Duodenal mucosa (tissue), 2 donors: ENCODE data around the gene PRPS1L1.

ENCODE experiments used
- H3K27ac ChIP-seq: one replicate; pipeline ENCODE4 v1.7.0; 2013; ENCODE audit warnings: low read depth, low read length
- H3K27me3 ChIP-seq, 2 donors: one replicate each; pipeline ENCODE4 v1.7.0; 2013; ENCODE audit warnings: low read length in 2 of 2, control low read depth in 1 of 2; ENCODE audit not compliant: insufficient read depth in 2 of 2, control insufficient read depth in 1 of 2
- H3K36me3 ChIP-seq, 2 donors: one replicate each; pipeline ENCODE4 v1.7.0; 2013; ENCODE audit warnings: low read length in 2 of 2, control low read depth in 1 of 2; ENCODE audit not compliant: insufficient read depth in 2 of 2, control insufficient read depth in 1 of 2
- H3K4me1 ChIP-seq, 2 donors: one replicate each; pipeline ENCODE4 v1.7.0; 2013; ENCODE audit warnings: low read length in 2 of 2, control low read depth in 1 of 2; ENCODE audit not compliant: insufficient read depth in 2 of 2, control insufficient read depth in 1 of 2
- H3K4me3 ChIP-seq, 2 donors: one replicate each; pipeline ENCODE4 v1.7.0; 2013; ENCODE audit warnings: low read length in 2 of 2, low read depth in 1 of 2
- H3K9ac ChIP-seq, 2 donors: one replicate each; pipeline ENCODE4 v1.7.0; 2013; ENCODE audit warnings: low read length in 2 of 2, low read depth in 1 of 2
- H3K9me3 ChIP-seq, 2 donors: one replicate each; pipeline ENCODE4 v1.7.0; 2013; ENCODE audit warnings: low read length in 2 of 2, control low read depth in 1 of 2; ENCODE audit not compliant: control insufficient read depth in 1 of 2

The PRPS1L1 gene

GRCh38 chr7:17990761-17991160 lies 36.9 kb downstream of the PRPS1L1 start:
- Histone ChIP-seq H3K4me3 (no peak overlapping the region), H3K36me3 (no peaks in the 10 kb centered on the region), H3K9ac (no peak overlapping the region), H3K27ac (no peak overlapping the region), H3K9me3 (no peaks in the 10 kb centered on the region), H3K27me3 (no peaks in the 10 kb centered on the region), H3K4me1 (peaks cover 0 to 7% of the 10 kb centered on the region in 2 donors)

GRCh38 chr7:17989546-17989945 lies 38.1 kb downstream of the PRPS1L1 start:
- H3K27me3 ChIP-seq = no peaks in the 10 kb centered on the region
- no peaks in the 10 kb centered on the region for H3K36me3 ChIP-seq
- H3K9ac ChIP-seq = no peak overlapping the region
- no peak overlapping the region for H3K4me3 ChIP-seq
- no peaks in the 10 kb centered on the region for H3K9me3 ChIP-seq
- no peak overlapping the region for H3K27ac ChIP-seq
- H3K4me1 ChIP-seq = peaks cover 0 to 7% of the 10 kb centered on the region in 2 donors

GRCh38 chr7:17988858-17989257 lies 38.8 kb downstream of the PRPS1L1 start:
- H3K36me3 ChIP-seq = no peaks in the 10 kb centered on the region
- no peak overlapping the region for H3K4me3 ChIP-seq
- H3K9ac ChIP-seq = no peak overlapping the region
- no peaks in the 10 kb centered on the region for H3K27me3 ChIP-seq
- H3K27ac ChIP-seq = no peak overlapping the region
- peaks cover 0 to 7% of the 10 kb centered on the region in 2 donors for H3K4me1 ChIP-seq
- no peaks in the 10 kb centered on the region for H3K9me3 ChIP-seq

DNA sequence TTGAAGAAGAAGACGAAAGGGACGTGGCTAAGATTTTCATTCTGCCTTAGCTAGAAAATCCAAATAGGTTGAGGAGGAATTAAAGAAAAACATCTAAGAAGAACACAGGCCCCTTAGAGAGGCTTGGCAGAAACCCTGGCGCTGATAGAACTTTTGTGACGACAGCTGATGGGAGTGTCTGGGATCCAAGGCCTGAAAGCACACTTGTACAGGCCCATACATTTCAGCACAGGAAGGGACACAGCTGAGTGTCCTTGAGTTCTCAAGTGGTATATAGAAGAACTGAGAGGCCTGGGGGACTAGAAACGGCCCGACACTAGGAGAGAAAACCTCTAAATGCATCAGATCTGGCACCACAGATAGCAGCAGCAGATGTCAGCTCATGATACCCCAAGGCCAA lies 39.5 kb downstream of the PRPS1L1 start:
- Histone ChIP-seq H3K36me3 (no peaks in the 10 kb centered on the region), H3K4me3 (no peak overlapping the region), H3K27ac (no peak overlapping the region)

GRCh38 chr7:17986851-17987250 lies 40.8 kb downstream of the PRPS1L1 start:
- Histone ChIP-seq H3K27ac (no peak overlapping the region), H3K36me3 (no peaks in the 10 kb centered on the region), H3K27me3 (no peaks in the 10 kb centered on the region), H3K9ac (no peak overlapping the region), H3K4me1 (peaks cover 0 to 7% of the 10 kb centered on the region in 2 donors), H3K9me3 (no peaks in the 10 kb centered on the region), H3K4me3 (no peak overlapping the region)

More for the DNA sequence above, 39.5 kb downstream of the PRPS1L1 start:
- no peaks in the 10 kb centered on the region for H3K27me3 ChIP-seq
- peaks cover 0 to 7% of the 10 kb centered on the region in 2 donors for H3K4me1 ChIP-seq
- no peak overlapping the region for H3K9ac ChIP-seq
- H3K9me3 ChIP-seq = no peaks in the 10 kb centered on the region

DNA sequence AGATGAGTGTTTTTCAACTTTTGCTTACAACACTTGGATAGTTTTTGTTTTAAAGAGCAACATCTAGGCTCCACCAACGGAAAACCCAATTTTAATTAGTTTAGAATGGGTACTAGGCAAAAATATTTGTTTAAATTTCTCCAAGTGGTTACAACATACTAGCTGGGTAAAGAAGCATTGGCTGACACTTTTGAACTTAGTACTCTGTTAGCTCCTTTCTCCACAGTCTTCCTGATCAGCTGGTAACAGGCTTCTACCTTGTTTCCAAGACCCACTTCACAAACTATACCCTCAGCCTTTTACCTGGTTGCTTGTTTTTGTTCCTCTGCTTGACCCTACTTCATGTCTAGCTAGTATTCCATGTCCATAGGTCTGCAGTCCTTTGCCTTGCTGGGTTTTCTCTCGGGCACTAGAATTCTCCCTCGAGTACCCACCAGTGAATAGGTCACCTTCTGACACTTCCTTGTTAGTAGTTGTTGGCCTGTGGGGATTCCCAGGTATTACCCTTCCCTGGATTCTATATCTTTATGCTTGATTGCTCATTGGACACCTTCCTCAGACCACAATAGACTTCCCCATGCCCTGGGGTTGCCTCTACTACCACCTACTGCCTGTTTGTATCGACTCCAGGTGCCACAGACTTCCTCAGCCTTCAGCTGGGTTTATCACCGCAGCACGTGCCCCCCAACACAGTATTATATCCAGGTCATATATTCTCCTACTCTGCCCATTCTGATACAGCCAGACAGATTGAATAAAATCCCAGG lies 42.0 kb downstream of the PRPS1L1 start:
- Histone ChIP-seq H3K9me3 (no peaks in the 10 kb centered on the region), H3K9ac (no peak overlapping the region), H3K4me3 (no peak overlapping the region), H3K27ac (no peak overlapping the region), H3K27me3 (no peaks in the 10 kb centered on the region), H3K4me1 (peaks cover 0 to 7% of the 10 kb centered on the region in 2 donors), H3K36me3 (no peaks in the 10 kb centered on the region)

DNA sequence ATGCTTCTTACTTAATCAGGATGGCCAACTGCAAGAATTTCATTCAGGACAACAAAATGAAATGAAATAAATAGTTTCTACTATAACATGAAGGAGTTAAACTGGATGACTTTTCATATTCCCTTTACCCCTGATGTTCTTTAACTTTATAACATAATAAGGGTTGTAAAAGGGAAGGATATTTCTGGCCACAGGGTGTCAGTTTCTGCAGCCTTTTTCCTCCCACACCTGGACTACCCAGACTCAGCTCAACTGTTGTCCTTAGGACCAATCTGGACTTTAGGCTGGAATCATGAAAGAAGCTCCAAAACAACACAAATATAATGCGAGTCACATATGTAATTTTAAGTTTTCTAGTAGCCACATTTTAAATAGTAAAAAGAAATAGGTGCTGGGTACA lies 43.4 kb downstream of the PRPS1L1 start:
- H3K9me3 ChIP-seq = no peaks in the 10 kb centered on the region
- H3K4me3 ChIP-seq = no peak overlapping the region
- peaks cover 0 to 7% of the 10 kb centered on the region in 2 donors for H3K4me1 ChIP-seq
- no peak overlapping the region for H3K27ac ChIP-seq
- H3K36me3 ChIP-seq = no peaks in the 10 kb centered on the region
- H3K9ac ChIP-seq = no peak overlapping the region
- H3K27me3 ChIP-seq = no peaks in the 10 kb centered on the region

GRCh38 chr7:17983221-17984062 lies 44.2 kb downstream of the PRPS1L1 start:
- peaks cover 0 to 7% of the 10 kb centered on the region in 2 donors for H3K4me1 ChIP-seq
- H3K9ac ChIP-seq = no peak overlapping the region
- no peaks in the 10 kb centered on the region for H3K36me3 ChIP-seq
- no peak overlapping the region for H3K27ac ChIP-seq
- no peaks in the 10 kb centered on the region for H3K9me3 ChIP-seq
- no peak overlapping the region for H3K4me3 ChIP-seq
- no peaks in the 10 kb centered on the region for H3K27me3 ChIP-seq

GRCh38 chr7:17976952-17977351 lies 50.7 kb downstream of the PRPS1L1 start:
- Histone ChIP-seq H3K4me1 (no peaks in the 10 kb centered on the region), H3K9ac (no peak overlapping the region), H3K9me3 (no peaks in the 10 kb centered on the region), H3K4me3 (no peak overlapping the region), H3K27me3 (no peaks in the 10 kb centered on the region), H3K36me3 (no peaks in the 10 kb centered on the region), H3K27ac (no peak overlapping the region)
